Mucosa of rectum (tissue), 2 donors: Measurements from ENCODE around the gene MYO15B.

Experiments used
- H3K27ac ChIP-seq, 2 donors: one replicate each; pipeline ENCODE4 v1.7.0; 2013; ENCODE audit warnings: inconsistent platforms in 2 of 2, low read depth in 2 of 2, low read length in 2 of 2
- H3K27me3 ChIP-seq, 2 donors: one replicate each; pipeline ENCODE4 v1.7.0; 2013; ENCODE audit warnings: low read length in 2 of 2; ENCODE audit not compliant: control insufficient read depth in 2 of 2, insufficient read depth in 2 of 2
- H3K36me3 ChIP-seq, 2 donors: one replicate each; pipeline ENCODE4 v1.7.0; 2013; ENCODE audit warnings: low read length in 2 of 2; ENCODE audit not compliant: control insufficient read depth in 2 of 2, insufficient read depth in 2 of 2
- H3K4me1 ChIP-seq, 2 donors: one replicate each; pipeline ENCODE4 v1.7.0; 2013; ENCODE audit warnings: low read length in 2 of 2, mild to moderate bottlenecking in 1 of 2; ENCODE audit not compliant: control insufficient read depth in 2 of 2, insufficient read depth in 2 of 2
- H3K4me3 ChIP-seq, 2 donors: one replicate each; pipeline ENCODE4 v1.7.0; 2013; ENCODE audit warnings: low read length in 2 of 2
- H3K9ac ChIP-seq, 2 donors: one replicate each; pipeline ENCODE4 v1.7.0; 2013; ENCODE audit warnings: low read length in 2 of 2, low read depth in 1 of 2, mild to moderate bottlenecking in 1 of 2
- H3K9me3 ChIP-seq, 2 donors: one replicate each; pipeline ENCODE4 v1.7.0; 2013; ENCODE audit warnings: low read length in 2 of 2; ENCODE audit not compliant: control insufficient read depth in 2 of 2
- donor health status: healthy.
- donor health status: Normal muscosa, but diverticular disease.

The MYO15B gene

DNA sequence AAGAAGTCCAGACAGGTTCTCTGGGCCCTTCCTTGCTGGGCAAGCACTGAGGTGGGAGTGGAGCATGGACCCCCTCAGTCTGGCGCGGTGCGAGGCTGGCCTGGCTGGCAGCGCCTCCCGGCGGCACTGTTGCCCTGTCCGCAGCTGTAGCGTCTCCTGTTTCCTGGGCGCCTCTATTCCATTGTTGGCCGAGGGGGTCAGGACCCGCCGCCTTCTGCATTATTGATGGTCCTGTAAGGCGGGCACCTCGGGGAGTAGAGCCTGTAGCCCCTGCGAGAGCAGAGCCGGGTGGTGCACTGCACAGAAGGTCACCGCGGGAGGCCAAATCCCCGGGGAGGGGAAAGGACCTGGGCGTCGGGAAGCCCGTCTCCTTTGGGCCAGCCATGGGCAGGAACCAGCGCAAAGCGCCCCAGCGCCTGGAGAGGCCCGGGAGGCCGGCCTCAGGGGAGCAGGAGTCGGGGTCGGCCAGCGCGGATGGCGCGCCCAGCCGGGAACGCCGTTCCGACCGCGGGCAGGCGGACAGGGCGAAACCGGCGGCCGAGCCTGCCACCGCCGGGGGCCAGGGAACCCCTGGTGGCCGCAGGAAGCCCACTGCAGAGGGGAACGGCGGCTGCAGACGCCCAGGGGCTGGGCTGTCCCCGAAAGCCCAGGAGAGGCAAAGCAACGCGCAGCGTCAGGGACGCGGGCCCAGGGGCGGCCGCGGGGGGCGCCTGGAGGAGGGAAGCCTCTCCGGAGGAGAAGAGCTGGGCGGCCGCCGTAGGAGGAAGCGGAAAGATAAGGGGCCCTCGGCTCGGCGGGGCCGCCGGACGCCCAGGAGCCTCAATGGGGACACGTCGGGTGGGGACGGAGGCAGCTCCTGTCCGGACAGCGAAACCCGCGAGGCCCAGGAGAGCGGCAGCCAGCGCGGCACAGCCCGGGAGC lies at the start of gene MYO15B:
MYO15B (plus strand) TSS at position 126 of the 921 bp plus-strand sequence; CDS start at position 384, 258 bp downstream.
- peak within 1 kb of the TSS; percentile 68 to 81 for H3K9ac ChIP-seq
- H3K4me1 ChIP-seq = peaks cover 9 to 11% of the 10 kb centered on the region in 2 donors
- H3K36me3 ChIP-seq = no peaks in the 10 kb centered on the region
- H3K4me3 ChIP-seq = peak within 1 kb of the TSS; percentile 64 to 71
- no peaks in the 10 kb centered on the region for H3K27me3 ChIP-seq
- H3K9me3 ChIP-seq = no peaks in the 10 kb centered on the region
- H3K27ac ChIP-seq = peak within 1 kb of the TSS; percentile 82 to 90

DNA sequence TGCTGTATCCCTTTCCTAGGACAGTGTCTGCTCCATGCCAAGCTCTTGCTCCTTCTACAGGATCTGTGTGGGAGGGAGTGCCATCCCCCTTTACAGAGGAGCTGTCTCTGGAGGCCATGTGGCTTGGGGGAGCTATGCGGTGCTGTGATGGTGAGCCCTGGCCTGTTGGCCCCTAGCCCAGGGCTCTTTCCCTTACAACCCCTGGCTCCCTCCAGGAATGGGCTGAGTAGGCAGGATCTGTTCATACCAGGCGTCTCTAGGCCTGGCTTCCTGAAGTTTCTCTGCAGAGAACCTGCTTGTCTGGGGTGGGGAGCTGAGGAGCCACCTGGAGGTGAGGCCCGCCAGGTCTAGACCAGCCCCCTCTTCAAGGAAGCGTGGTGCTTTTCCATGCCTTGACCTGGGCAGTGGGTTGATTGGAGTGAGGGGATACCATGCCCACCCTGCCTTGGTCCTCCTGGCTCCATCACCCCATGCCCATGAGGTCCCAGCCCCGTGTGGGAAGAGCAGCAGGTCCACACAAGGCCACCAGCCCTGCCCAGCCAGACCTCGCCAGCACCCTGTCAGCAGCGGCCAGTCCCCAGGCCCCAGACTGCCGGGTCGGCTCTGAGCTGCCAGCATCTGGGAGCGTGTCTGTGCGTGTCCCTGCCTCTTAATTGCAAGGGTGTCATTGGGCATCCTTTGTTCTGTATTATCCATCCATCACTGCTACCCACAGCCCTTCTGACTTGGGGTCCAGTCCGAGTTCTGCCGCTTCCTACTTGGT lies 47.5 kb upstream of the MYO15B start:
- H3K27ac ChIP-seq = peak overlapping the region; percentile 92 to 94
- H3K9me3 ChIP-seq = no peaks in the 10 kb centered on the region
- H3K4me3 ChIP-seq = no peak overlapping the region
- peak overlapping the region in 1 of 2 donors; percentile 69 for H3K9ac ChIP-seq
- H3K36me3 ChIP-seq = peaks cover 19 to 25% of the 10 kb centered on the region in 2 donors
- H3K27me3 ChIP-seq = no peaks in the 10 kb centered on the region
- peaks cover 47 to 72% of the 10 kb centered on the region in 2 donors for H3K4me1 ChIP-seq

DNA sequence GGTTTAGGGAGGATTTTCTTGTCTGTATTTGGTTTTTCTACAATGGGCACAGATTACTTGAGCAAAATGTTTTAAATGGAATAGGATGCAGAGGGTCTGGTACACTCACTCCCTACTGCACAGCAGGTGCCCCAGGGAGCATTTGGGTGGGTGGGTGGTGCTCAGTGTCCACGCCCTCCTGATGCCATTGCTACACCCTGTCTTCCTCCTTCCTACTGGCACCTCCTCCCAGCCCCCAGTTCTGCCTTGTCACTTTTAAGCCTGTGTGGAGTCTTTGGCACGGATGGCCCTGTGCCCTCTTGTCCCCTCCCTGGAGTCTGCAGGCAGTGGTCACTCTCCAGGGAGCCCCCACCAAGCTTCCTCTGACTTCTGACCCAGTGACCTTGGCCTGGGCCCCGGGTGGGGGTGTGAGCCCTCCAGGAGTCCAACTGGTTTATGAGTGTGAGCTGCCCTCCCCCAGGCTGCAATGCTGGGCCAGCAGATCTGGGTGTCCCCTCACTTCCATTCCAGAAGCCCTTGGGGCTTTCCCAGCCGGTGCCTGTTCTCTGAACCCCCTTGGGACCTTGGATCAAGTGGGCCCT lies 46.6 kb upstream of the MYO15B start:
- Histone ChIP-seq H3K9ac (peak overlapping the region in 1 of 2 donors; percentile 69), H3K27me3 (no peaks in the 10 kb centered on the region), H3K36me3 (peaks cover 24 to 29% of the 10 kb centered on the region in 2 donors), H3K9me3 (no peaks in the 10 kb centered on the region), H3K27ac (peak overlapping the region; percentile 92 to 94), H3K4me3 (no peak overlapping the region), H3K4me1 (peaks cover 41 to 67% of the 10 kb centered on the region in 2 donors)

DNA sequence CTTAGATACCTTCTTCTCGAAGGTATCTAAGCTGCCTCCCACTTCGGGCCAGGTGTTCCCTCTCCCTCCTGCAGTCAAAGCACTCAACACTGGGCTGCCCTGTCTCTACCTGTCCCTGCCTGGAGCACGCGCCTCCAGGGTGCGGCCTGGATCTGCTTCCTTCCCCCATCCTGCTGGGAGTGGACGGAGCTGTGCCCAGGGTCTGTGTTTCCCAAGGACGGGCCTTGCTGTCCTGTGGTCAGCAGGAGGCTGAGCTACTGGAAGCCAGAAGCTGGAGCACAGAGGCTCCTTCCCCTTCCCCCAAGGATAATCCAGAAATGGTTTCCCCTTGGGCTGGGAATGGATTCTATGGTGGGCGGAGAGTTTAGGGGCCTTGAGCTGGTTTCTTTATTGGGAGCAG lies 45.4 kb upstream of the MYO15B start:
- Histone ChIP-seq H3K9me3 (no peaks in the 10 kb centered on the region), H3K27me3 (no peaks in the 10 kb centered on the region), H3K36me3 (peaks cover 29 to 36% of the 10 kb centered on the region in 2 donors), H3K27ac (peak overlapping the region; percentile 92 to 94), H3K9ac (peak overlapping the region; percentile 65 to 76), H3K4me3 (peak overlapping the region in 1 of 2 donors; percentile 14), H3K4me1 (peaks cover 45 to 73% of the 10 kb centered on the region in 2 donors)

DNA sequence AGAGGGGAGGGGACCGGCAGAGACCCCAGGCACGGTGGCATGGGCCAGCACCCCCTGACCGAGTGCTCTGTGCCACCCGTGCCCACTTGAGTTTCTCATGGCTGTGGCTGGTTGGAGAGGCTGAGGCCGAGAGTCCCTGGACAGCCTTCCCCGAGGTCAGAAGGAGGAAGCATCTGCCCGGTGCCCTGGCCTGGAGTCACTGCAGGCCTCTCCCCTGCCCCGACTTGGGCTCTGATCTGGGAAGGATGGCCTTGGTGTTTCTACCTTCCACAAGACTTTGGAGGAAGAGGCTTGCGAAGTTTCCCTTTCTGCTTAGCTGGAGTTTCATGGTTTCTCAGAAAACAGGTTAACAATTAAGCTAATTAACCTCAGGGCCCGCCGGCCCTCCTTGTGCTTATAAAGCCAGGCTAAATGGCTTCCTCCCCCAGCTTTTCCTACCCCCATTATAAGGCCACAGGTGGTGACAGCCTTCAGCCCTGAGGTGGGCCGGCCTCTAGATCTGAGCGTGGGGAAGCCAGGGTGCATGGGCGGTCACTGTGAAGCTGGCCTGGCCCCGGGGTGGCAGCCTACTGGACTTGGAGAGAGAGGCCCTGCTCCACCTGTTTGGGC lies 44.8 kb upstream of the MYO15B start:
- Histone ChIP-seq H3K36me3 (peaks cover 29 to 36% of the 10 kb centered on the region in 2 donors), H3K9ac (peak overlapping the region; percentile 65 to 76), H3K27ac (peak overlapping the region; percentile 92 to 94), H3K4me3 (no peak overlapping the region), H3K27me3 (no peaks in the 10 kb centered on the region), H3K9me3 (no peaks in the 10 kb centered on the region), H3K4me1 (peaks cover 46 to 78% of the 10 kb centered on the region in 2 donors)

DNA sequence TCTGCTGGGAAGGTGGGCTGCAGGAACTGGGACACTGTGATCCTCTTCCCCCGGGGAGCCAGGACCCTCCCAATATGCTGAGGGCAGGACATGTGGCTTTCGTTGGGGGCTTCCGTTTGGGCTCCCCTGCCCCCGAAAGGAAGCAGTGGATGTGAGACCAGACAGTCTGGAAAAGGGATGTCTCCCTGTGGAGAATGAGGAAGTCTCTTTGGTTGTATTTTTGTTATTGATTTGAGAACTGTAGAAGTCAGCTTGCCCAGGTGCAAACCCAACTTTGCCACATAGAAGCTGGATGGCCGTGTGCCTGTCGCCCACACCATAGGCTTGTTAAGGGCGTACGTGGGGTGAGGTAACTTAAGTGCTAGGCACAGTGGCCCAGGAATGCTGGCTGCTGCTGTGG lies 43.4 kb upstream of the MYO15B start:
- Histone ChIP-seq H3K9ac (peak overlapping the region; percentile 31 to 65), H3K36me3 (peaks cover 22 to 36% of the 10 kb centered on the region in 2 donors), H3K4me1 (peaks cover 47 to 81% of the 10 kb centered on the region in 2 donors), H3K27me3 (no peaks in the 10 kb centered on the region), H3K9me3 (no peaks in the 10 kb centered on the region), H3K27ac (peak overlapping the region; percentile 92 to 94), H3K4me3 (no peak overlapping the region)

DNA sequence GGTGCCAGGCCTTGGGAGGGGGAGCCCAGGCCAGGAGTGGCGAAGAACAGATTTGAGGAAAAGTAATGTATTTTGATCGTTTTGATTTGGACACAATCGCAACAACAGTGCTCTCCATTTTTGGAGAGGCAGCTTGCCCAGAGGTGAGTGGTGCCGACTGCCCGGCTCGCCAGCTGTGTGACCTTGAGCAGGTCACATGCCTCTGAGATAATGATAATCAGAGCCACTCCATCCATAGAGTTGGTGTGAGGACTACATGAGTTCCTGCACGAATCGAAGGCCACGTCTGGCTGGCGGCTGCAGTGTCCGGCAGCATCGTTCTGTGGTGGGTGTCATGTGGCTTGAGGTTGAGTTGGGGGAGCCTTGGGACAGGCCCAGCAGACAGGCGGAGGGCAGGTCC lies 41.4 kb upstream of the MYO15B start:
- Histone ChIP-seq H3K36me3 (peaks cover 24 to 27% of the 10 kb centered on the region in 2 donors), H3K9ac (no peak overlapping the region), H3K27ac (peak overlapping the region in 1 of 2 donors; percentile 33), H3K4me3 (no peak overlapping the region), H3K4me1 (peaks cover 52 to 84% of the 10 kb centered on the region in 2 donors), H3K9me3 (no peaks in the 10 kb centered on the region), H3K27me3 (no peaks in the 10 kb centered on the region)

DNA sequence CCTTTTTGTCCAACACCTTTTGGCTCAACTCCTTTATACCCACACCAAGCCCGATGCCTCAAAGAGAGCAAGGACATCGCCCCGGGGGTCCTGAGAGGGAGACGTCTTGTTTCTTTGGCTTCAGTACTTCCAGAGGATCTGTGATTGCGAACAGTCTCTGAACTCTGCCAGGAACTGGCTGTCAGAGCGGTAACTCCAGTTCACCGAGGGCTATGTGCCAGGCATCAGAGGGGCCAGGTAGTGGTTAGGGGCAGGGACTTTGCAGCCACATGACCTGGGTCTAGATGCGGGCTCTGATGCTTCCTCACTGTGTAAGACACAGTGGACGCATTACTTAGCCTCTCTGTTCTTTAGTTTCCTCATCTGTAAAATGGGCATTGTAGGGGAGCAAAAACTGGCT lies 40.5 kb upstream of the MYO15B start:
- peak overlapping the region; percentile 98 to 99 for H3K27ac ChIP-seq
- H3K4me3 ChIP-seq = no peak overlapping the region
- no peaks in the 10 kb centered on the region for H3K27me3 ChIP-seq
- H3K9me3 ChIP-seq = no peaks in the 10 kb centered on the region
- peaks cover 24 to 28% of the 10 kb centered on the region in 2 donors for H3K36me3 ChIP-seq
- H3K9ac ChIP-seq = peak overlapping the region in 1 of 2 donors; percentile 13
- H3K4me1 ChIP-seq = peaks cover 45 to 77% of the 10 kb centered on the region in 2 donors

DNA sequence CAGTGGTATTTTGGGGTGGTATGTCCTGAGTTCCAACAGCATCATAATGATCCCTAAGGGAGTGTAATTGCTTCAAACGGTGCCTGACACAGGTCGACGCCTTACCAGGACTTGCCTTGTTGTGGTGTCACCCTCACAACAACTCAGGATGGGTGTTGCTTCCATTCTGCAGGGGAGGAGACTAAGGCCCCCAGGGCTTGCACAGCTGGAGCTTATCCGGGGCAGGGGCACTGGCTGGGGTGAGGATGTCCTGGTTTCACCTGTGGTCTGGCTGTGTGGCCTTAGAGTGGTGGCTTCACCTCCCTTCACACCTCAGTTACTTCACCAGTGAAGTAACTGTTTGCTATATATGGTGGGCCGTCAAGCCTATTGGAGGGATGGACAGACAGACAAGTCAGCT lies 38.8 kb upstream of the MYO15B start:
- peaks cover 19 to 34% of the 10 kb centered on the region in 2 donors for H3K36me3 ChIP-seq
- H3K9ac ChIP-seq = peak overlapping the region; percentile 9 to 45
- peaks cover 32 to 60% of the 10 kb centered on the region in 2 donors for H3K4me1 ChIP-seq
- peak overlapping the region in 1 of 2 donors; percentile 26 for H3K4me3 ChIP-seq
- peak overlapping the region; percentile 98 to 99 for H3K27ac ChIP-seq
- H3K27me3 ChIP-seq = no peaks in the 10 kb centered on the region
- no peaks in the 10 kb centered on the region for H3K9me3 ChIP-seq
